DOHH2 (cell line): ENCODE results near the gene ANTXR1.

ENCODE experiments used
- H3F3A ChIP-seq: fragments of 200-600 bp; sonication (generic), shearing (Covaris generic); 2 replicates; pipeline ENCODE4 v1.6.0; 2016; ENCODE audit warnings: antibody characterized with exemption, mild to moderate bottlenecking; ENCODE audit not compliant: control insufficient read depth, insufficient read depth
- H3K27ac ChIP-seq: fragments of 200-600 bp; sonication (generic); 2 replicates; pipeline ENCODE4 v1.5.1; 2014; ENCODE audit warnings: low read depth, mild to moderate bottlenecking, low read length, moderate library complexity
- H3K27me3 ChIP-seq: fragments of 200-600 bp; sonication (generic); 2 replicates; pipeline ENCODE4 v1.6.1; 2014; ENCODE audit warnings: mild to moderate bottlenecking, low read length, mixed read lengths; ENCODE audit not compliant: control insufficient read depth
- H3K36me3 ChIP-seq: fragments of 200-600 bp; sonication (generic); 2 replicates; pipeline ENCODE4 v1.6.1; 2014; ENCODE audit warnings: mild to moderate bottlenecking, low read length, moderate library complexity, mixed read lengths; ENCODE audit not compliant: control insufficient read depth
- H3K4me1 ChIP-seq: fragments of 200-600 bp; sonication (generic); 2 replicates; pipeline ENCODE4 v1.6.1; 2014; ENCODE audit warnings: mild to moderate bottlenecking, low read length, mixed read lengths; ENCODE audit not compliant: control insufficient read depth
- H3K4me2 ChIP-seq: fragments of 200-600 bp; sonication (generic); 2 replicates; pipeline ENCODE4 v1.6.0; 2014; ENCODE audit warnings: mild to moderate bottlenecking, low read length, moderate library complexity
- H3K4me3 ChIP-seq: fragments of 200-600 bp; sonication (generic); 2 replicates; pipeline ENCODE4 v1.5.1; 2014; ENCODE audit warnings: mild to moderate bottlenecking, low read length, mixed read lengths
- H3K79me2 ChIP-seq: fragments of 200-600 bp; sonication (generic); 2 replicates; pipeline ENCODE4 v1.6.1; 2014; ENCODE audit warnings: mild to moderate bottlenecking, low read length, mixed read lengths; ENCODE audit not compliant: control insufficient read depth
- H3K9me2 ChIP-seq: fragments of 200-600 bp; sonication (generic); replicated peaks from 2 replicates; pipeline ENCODE4 v1.6.1; 2014; ENCODE audit warnings: mild to moderate bottlenecking, low read length, mixed read lengths; ENCODE audit not compliant: control insufficient read depth
- H3K9me3 ChIP-seq: fragments of 200-600 bp; sonication (generic); 2 replicates; pipeline ENCODE4 v1.6.1; 2014; ENCODE audit warnings: antibody characterized with exemption, low read length, mixed read lengths; ENCODE audit not compliant: control insufficient read depth, insufficient read depth
- H4K20me1 ChIP-seq: fragments of 200-600 bp; sonication (generic); 2 replicates; pipeline ENCODE4 v1.6.0; 2014; ENCODE audit warnings: low read depth, mild to moderate bottlenecking, antibody characterized with exemption, low read length, moderate library complexity; ENCODE audit not compliant: control insufficient read depth, insufficient read depth
- EZH2phosphoT487 ChIP-seq: fragments of 200-600 bp; sonication (generic); IDR thresholded peaks from 2 replicates; pipeline ENCODE4 v1.6.1; 2017; ENCODE audit warnings: borderline replicate concordance, mild to moderate bottlenecking, antibody characterized with exemption, low read length, moderate library complexity, mixed read lengths
- TF ChIP-seq, protein P1 (sequence below): fragments of 200-600 bp; sonication (generic); IDR thresholded peaks from one replicate; pipeline ENCODE4 v1.5.1; 2014; ENCODE audit warnings: antibody characterized with exemption, mild to moderate bottlenecking, low read depth, low read length; ENCODE audit not compliant: poor library complexity, severe bottlenecking

Gene ANTXR1

GRCh38 chr2:68977453-68977852, 35.5 kb upstream of the ANTXR1 start:
- Histone ChIP-seq H3K79me2 (no peaks in the 10 kb centered on the region), H3F3A (no peaks in the 10 kb centered on the region), H4K20me1 (no peaks in the 10 kb centered on the region), H3K4me1 (no peaks in the 10 kb centered on the region), H3K27ac (no peak overlapping the region), H3K4me2 (no peak overlapping the region), H3K4me3 (no peak overlapping the region), H3K9me2 (no peaks in the 10 kb centered on the region), H3K36me3 (no peaks in the 10 kb centered on the region), H3K27me3 (peaks cover 19% of the 10 kb centered on the region), H3K9me3 (no peaks in the 10 kb centered on the region)
- TF ChIP-seq EZH2phosphoT487, result no peak
- TF ChIP-seq, protein P1, sequence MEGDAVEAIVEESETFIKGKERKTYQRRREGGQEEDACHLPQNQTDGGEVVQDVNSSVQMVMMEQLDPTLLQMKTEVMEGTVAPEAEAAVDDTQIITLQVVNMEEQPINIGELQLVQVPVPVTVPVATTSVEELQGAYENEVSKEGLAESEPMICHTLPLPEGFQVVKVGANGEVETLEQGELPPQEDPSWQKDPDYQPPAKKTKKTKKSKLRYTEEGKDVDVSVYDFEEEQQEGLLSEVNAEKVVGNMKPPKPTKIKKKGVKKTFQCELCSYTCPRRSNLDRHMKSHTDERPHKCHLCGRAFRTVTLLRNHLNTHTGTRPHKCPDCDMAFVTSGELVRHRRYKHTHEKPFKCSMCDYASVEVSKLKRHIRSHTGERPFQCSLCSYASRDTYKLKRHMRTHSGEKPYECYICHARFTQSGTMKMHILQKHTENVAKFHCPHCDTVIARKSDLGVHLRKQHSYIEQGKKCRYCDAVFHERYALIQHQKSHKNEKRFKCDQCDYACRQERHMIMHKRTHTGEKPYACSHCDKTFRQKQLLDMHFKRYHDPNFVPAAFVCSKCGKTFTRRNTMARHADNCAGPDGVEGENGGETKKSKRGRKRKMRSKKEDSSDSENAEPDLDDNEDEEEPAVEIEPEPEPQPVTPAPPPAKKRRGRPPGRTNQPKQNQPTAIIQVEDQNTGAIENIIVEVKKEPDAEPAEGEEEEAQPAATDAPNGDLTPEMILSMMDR, result no peak

- Histone ChIP-seq H3K79me2 (no peaks in the 10 kb centered on the region), H3K9me2 (no peaks in the 10 kb centered on the region), H3K27me3 (peaks cover 19% of the 10 kb centered on the region), H4K20me1 (no peaks in the 10 kb centered on the region), H3K36me3 (no peaks in the 10 kb centered on the region), H3K4me1 (no peaks in the 10 kb centered on the region), H3K4me2 (no peak overlapping the region), H3K9me3 (no peaks in the 10 kb centered on the region), H3K4me3 (no peak overlapping the region), H3F3A (no peaks in the 10 kb centered on the region), H3K27ac (no peak overlapping the region)
- TF ChIP-seq EZH2phosphoT487, result no peak
- TF ChIP-seq, protein P1, result no peak
Measured at GRCh38 chr2:68978098-68978497, 34.9 kb upstream of the ANTXR1 start.

GRCh38 chr2:68980956-68981355, 32.0 kb upstream of the ANTXR1 start:
- Histone ChIP-seq H3K79me2 (no peaks in the 10 kb centered on the region), H3K4me2 (no peak overlapping the region)

More at GRCh38 chr2:68980956-68981355, 32.0 kb upstream of the ANTXR1 start:
- TF ChIP-seq EZH2phosphoT487, result no peak
- TF ChIP-seq, protein P1, result no peak
- Histone ChIP-seq H3K9me2 (no peaks in the 10 kb centered on the region), H3K4me3 (no peak overlapping the region), H3F3A (no peaks in the 10 kb centered on the region), H3K4me1 (no peaks in the 10 kb centered on the region), H3K27me3 (peaks cover 6% of the 10 kb centered on the region), H4K20me1 (no peaks in the 10 kb centered on the region), H3K9me3 (no peaks in the 10 kb centered on the region), H3K36me3 (no peaks in the 10 kb centered on the region), H3K27ac (no peak overlapping the region)
